ENCODE results near the gene ANKHD1. TPM values are rescaled to one million over a fixed set of nuclear protein-coding genes. Genes with fewer than 3 reads are reported as not detected.

ANKHD1 gene
- total RNA-seq, 1 donor from 2014 or later = 129 TPM

GRCh38 chr5:140509898-140510297, 108.3 kb downstream of the ANKHD1 start:
- Mint-ChIP-seq H3K9me3 (no peaks in the 10 kb centered on the region), H3K4me3 (no peak overlapping the region), H3K4me1 (ENCODE audit: unreplicated experiment) (no peaks in the 10 kb centered on the region), H3K27ac (no peak overlapping the region), H3K27me3 (no peaks in the 10 kb centered on the region), H3K36me3 (peaks cover 16% of the 10 kb centered on the region)
- TF ChIP-seq CTCF (conservative IDR thresholded peaks at IDR 0.05) = no peak
- no peak for DNase-seq (ENCODE audit: extremely low spot score, unreplicated experiment)

- no peak for DNase-seq (ENCODE audit: extremely low spot score, unreplicated experiment)
- no peaks in the 10 kb centered on the region for H3K27me3 Mint-ChIP-seq
- no peak overlapping the region for H3K4me3 Mint-ChIP-seq
- H3K27ac Mint-ChIP-seq = no peak overlapping the region
- no peaks in the 10 kb centered on the region for H3K4me1 Mint-ChIP-seq (ENCODE audit: unreplicated experiment)
- peaks cover 18% of the 10 kb centered on the region for H3K36me3 Mint-ChIP-seq
- no peak for TF ChIP-seq CTCF (conservative IDR thresholded peaks at IDR 0.05)
- no peaks in the 10 kb centered on the region for H3K9me3 Mint-ChIP-seq
Measured at GRCh38 chr5:140513124-140513523, 111.5 kb downstream of the ANKHD1 start.

- Mint-ChIP-seq H3K4me1 (ENCODE audit: unreplicated experiment) (no peaks in the 10 kb centered on the region), H3K9me3 (no peaks in the 10 kb centered on the region), H3K27me3 (no peaks in the 10 kb centered on the region), H3K4me3 (no peak overlapping the region), H3K27ac (no peak overlapping the region), H3K36me3 (peaks cover 14% of the 10 kb centered on the region)
- DNase-seq (ENCODE audit: extremely low spot score, unreplicated experiment) = no peak
- no peak for TF ChIP-seq CTCF (conservative IDR thresholded peaks at IDR 0.05)
Measured at GRCh38 chr5:140524003-140524402, 122.4 kb downstream of the ANKHD1 start.

- TF ChIP-seq CTCF (conservative IDR thresholded peaks at IDR 0.05) = no peak
- DNase-seq (ENCODE audit: extremely low spot score, unreplicated experiment) = no peak
Measured at GRCh38 chr5:140540227-140540626, 138.6 kb downstream of the ANKHD1 start.

GRCh38 chr5:140542972-140543371, 141.3 kb downstream of the ANKHD1 start:
- Mint-ChIP-seq H3K36me3 (peaks cover 11% of the 10 kb centered on the region), H3K4me1 (ENCODE audit: unreplicated experiment) (peaks cover 1% of the 10 kb centered on the region), H3K9me3 (no peaks in the 10 kb centered on the region), H3K4me3 (no peak overlapping the region), H3K27ac (no peak overlapping the region), H3K27me3 (no peaks in the 10 kb centered on the region)
- TF ChIP-seq CTCF (conservative IDR thresholded peaks at IDR 0.05) = no peak
- no peak for DNase-seq (ENCODE audit: extremely low spot score, unreplicated experiment)

More at GRCh38 chr5:140540227-140540626, 138.6 kb downstream of the ANKHD1 start:
- H3K4me3 Mint-ChIP-seq = no peak overlapping the region
- H3K4me1 Mint-ChIP-seq (ENCODE audit: unreplicated experiment) = no peaks in the 10 kb centered on the region
- H3K27ac Mint-ChIP-seq = no peak overlapping the region
- H3K9me3 Mint-ChIP-seq = no peaks in the 10 kb centered on the region
- H3K27me3 Mint-ChIP-seq = no peaks in the 10 kb centered on the region
- peaks cover 16% of the 10 kb centered on the region for H3K36me3 Mint-ChIP-seq

GRCh38 chr5:140544986-140545385, 143.4 kb downstream of the ANKHD1 start:
- H3K9me3 Mint-ChIP-seq = no peaks in the 10 kb centered on the region
- peaks cover 11% of the 10 kb centered on the region for H3K36me3 Mint-ChIP-seq
- no peak for TF ChIP-seq CTCF (conservative IDR thresholded peaks at IDR 0.05)
- DNase-seq (ENCODE audit: extremely low spot score, unreplicated experiment) = no peak
- H3K27ac Mint-ChIP-seq = no peak overlapping the region
- no peaks in the 10 kb centered on the region for H3K27me3 Mint-ChIP-seq
- H3K4me3 Mint-ChIP-seq = no peak overlapping the region
- peaks cover 13% of the 10 kb centered on the region for H3K4me1 Mint-ChIP-seq (ENCODE audit: unreplicated experiment)

All from type B pancreatic cell (in vitro differentiated cells).